ENCODE data around the gene TEX10.

GRCh38 chr9:100394816-100395215 is 42.1 kb upstream of the TEX10 start:
- TF ChIP-seq POLR2A (IDR thresholded peaks at IDR 0.05): no peak
- TF ChIP-seq CTCF (IDR thresholded peaks at IDR 0.05): no peak
